HG03103 (cell line): ENCODE results near the gene CAMTA1.

Experiments
- ATAC-seq: cut with Tn5 transposase; IDR thresholded peaks from one replicate; pipeline ENCODE4 v1.9.1; 2021; ENCODE audit warnings: low read depth; ENCODE audit not compliant: unreplicated experiment

Gene CAMTA1

GRCh38 chr1:7344299-7344698 is 559.0 kb downstream of the CAMTA1 start:
- no peak for ATAC-seq

- no peak for ATAC-seq
Measured at GRCh38 chr1:7345516-7345915, 560.3 kb downstream of the CAMTA1 start.

DNA sequence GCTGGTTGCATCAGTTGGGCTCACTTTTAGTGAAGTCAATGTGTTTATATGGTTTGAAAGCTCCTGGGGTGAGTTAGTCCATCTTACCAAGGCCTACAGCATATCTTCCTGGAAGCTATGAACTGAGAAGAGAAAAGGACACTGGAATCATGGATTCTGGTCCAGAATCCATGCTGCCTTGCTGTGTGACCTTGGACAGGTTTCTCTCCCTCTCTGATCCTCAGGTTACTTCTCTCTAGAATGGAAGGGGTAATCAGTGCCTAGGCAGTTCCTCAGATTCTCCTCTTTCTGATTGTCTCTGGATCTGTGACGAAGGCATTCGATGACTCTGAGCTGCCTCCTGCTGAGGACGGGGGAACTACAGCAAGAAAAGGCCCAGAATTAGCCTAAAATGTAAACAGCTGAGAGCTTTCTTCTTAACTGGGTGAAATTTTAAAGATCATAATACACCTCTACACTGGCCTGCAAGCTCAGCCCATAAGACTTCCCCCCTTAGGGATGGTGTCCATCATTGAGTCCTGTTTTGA is 560.9 kb downstream of the CAMTA1 start:
- no peak for ATAC-seq

DNA sequence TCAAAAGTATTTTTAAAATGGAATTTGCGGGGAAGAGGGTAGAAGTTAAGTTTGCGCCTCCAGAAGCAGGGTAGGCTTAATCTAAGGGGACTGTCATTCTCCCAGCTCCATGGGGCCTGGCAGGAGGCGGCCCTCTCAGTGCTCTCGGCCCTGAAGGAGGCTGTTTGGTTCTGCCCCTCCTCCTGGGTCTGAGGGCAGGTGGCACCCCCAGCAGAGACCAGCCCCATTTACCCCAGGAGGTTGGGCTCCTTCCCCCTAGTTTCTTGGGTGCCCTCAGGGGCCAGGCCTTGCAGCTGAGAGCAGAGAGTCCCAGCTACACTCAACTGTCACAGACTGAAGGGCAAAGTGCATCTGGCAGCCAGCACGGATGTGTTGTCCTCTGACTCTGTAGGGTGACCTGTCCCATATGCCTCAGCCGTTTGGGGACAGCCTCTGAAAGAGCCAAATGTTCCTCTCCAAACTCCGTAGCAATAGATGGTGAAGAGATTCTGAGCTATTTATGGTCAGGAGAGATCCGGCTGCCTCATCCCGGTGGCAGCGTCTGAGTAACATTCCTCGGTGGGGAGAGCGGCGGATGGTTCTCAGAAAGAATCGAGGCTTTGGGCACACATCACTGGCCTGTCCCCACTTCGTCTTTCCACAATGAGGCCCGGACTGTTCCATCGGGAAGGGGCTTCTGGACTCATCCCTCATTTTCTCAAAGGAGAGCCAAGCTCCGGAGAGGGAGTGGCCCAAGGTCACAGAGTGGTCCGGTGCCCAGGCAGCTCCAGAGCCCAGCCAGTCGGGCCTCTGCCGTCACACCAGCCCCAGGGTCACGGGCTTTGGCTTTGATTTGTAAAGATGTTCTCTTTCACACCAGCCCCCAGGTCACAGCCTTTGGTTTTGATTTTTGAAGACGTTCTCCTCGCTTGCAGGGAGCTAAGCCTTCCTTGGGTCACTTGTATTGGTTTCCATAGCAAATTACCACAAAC is 561.6 kb downstream of the CAMTA1 start:
- no peak for ATAC-seq

GRCh38 chr1:7348073-7348472 is 562.8 kb downstream of the CAMTA1 start:
- no peak for ATAC-seq

DNA sequence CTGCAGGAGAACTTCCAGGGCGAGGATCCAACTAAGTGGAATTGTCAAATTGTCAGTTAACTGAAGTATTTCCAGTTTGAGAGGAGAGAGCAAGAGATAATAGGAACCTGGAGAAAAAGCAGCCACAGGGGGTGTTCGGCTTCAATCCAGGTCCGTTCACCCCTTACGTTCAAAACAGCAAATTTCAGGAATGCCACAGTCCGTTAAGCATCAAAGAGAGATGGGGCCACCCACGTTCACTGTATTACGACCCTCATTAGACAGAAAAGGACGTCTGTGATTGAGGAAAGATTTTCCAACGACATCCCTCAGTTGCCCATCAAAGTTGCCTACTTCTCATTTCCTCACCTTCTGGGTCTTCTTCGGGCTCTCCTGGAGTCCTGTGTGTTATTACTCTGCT is 563.3 kb downstream of the CAMTA1 start:
- ATAC-seq, result no peak

- no peak for ATAC-seq
Measured at GRCh38 chr1:7350804-7351203, 565.5 kb downstream of the CAMTA1 start.

GRCh38 chr1:7351649-7352048 is 566.4 kb downstream of the CAMTA1 start:
- ATAC-seq, result no peak

DNA sequence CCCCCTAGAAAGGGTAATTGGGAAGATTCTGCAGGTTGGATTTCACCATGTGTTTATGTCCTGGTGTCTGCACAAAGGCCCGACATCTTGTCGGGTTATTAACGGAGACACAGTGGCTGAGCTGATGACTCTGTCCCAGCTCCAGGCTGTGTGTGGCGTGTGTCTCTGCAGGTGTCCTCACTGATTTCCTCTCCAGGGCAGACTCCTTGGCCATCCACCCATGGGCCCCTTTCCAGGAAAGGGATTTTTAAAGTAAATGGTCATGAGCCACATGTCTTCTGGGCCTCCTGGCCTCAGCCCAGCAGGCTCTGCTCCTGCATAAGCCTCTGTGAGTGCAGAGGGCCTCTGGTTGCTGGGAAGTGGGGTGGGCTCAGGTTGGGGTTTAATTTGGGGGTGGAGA is 567.1 kb downstream of the CAMTA1 start:
- no peak for ATAC-seq

DNA sequence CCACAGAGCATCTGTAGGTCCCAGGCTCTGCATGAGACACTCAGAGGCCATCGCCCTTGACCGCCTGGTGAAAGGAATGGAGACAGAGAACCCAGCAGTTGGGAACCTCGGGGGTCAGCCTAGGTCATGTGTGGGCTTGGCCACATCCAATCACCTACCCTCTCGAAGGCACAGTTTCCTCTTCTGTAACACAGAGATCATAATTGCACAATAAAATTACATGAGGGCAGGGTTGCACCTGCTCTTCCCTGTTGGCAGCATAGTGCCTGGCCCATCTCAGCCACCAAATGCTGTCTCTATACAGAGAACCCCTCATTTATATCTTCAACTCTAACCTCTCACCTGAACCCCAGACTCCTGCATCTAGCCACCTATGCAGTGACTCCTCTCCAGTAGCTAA is 567.7 kb downstream of the CAMTA1 start:
- ATAC-seq, result no peak

DNA sequence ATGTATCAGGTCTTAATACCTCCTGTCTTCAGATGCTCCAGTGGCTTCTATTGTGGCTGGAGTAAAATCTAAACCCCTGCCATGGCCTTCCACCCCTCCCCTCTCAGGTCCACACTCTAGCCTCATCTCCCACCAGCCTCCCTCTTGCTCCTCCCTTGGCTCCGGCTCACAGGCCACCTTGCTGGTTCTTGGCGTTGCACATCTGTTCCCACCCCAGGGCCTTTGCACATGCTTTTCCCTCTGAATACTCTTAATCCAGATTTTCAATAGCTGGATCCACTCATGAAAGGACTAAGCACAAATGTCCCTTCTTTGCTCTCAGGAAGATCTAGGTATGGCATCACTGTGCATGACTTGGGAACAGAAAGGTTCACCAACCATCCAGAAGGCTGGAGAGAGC is 570.4 kb downstream of the CAMTA1 start:
- ATAC-seq, result no peak

DNA sequence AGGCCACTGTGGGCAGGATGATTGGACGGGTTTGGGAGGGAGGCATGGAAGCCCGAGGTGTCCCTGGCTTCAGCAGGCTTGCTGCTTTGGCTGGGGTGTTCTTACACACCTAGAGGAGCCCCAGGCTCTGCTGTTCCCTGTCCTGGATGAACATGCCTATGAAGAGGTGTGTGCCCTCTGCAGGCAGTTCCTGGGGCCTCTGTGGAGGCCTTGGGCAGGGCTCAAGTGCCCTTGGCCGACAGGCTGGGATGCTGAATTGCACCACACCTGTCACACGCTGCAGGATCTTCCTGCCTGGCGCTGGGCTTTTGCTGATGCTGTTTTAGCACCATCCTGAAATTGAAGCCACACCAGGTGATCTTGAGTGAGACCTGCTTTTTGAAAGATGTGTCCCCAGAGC is 570.8 kb downstream of the CAMTA1 start:
- ATAC-seq, result no peak

- ATAC-seq, result no peak
Measured at GRCh38 chr1:7358425-7358824, 573.2 kb downstream of the CAMTA1 start.

- no peak for ATAC-seq
Measured at GRCh38 chr1:7360526-7360925, 575.3 kb downstream of the CAMTA1 start.

- ATAC-seq, result no peak
Measured at GRCh38 chr1:7362947-7363346, 577.7 kb downstream of the CAMTA1 start.

GRCh38 chr1:7363450-7363849 is 578.2 kb downstream of the CAMTA1 start:
- ATAC-seq, result no peak

DNA sequence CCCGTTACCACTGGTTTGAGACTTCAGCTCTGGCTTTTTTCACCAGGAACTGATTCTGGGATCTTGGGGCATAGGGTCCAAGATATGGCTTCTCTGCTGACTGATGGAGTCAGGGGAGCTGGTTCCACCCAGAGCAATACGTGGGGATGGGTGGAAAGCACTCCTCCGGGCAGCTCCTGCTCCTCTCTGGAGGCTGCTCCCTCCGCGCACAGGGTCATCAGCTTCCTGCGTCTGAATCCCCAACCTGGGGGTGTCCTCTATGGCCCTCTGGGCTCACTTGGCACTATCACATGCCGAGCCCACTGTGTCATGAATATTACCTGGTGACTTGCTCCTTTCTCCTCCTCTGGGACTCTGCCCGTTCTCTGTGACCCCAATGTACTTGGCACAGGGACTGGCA is 580.5 kb downstream of the CAMTA1 start:
- ATAC-seq, result no peak

GRCh38 chr1:7366286-7366954 is 581.2 kb downstream of the CAMTA1 start:
- no peak for ATAC-seq

DNA sequence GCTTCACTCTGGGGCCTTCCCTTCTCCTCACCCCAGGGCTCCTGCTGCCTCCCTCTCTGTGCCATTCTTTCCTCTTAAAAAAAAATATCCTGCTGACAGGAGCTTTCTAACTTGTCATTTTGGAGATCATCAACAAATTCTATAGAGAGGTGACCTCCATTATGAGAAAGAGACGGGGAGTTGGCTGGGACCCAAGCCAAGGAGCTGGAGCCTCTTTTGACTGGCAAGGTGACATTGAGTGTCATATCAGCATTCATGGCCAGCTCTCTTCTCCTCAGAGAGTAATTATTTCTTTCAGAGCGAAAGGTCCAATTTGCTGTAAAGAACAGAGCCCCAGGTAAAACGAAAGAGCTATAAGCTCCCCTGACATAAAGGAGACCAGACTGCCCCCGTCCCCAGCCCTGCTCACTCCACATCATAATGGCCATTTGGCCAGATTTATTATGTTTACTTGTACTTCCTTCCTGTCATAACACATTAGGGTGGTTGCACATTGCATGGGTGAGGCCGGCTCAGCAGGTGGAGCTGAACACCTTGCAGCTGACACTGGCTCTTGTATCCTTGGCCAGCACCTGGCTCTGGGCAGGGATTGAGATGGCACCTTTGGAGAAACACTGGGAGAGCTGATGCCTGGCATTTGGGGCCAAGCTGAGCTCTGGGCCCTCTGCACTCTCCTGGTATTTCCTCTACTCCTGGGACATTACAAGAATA is 581.9 kb downstream of the CAMTA1 start:
- ATAC-seq, result no peak

DNA sequence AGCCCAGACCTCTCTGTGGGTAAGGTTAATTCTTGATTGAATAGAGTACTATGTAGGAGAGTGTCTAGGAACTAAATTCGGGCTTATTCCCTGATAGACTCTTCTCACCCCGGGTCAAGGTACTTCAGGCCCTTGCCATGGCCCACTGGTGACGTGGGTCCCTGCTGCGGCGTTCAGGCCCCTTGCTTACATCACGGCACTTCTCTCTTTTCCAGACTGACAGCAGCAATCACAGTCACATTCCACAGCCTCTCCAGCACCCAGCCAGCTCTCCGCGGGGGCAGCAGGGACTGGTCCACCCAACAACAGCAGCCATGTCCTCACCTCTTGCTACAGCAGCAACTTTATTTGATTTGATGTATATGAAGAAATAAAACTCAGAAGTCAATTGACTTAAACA is 584.6 kb downstream of the CAMTA1 start:
- no peak for ATAC-seq

DNA sequence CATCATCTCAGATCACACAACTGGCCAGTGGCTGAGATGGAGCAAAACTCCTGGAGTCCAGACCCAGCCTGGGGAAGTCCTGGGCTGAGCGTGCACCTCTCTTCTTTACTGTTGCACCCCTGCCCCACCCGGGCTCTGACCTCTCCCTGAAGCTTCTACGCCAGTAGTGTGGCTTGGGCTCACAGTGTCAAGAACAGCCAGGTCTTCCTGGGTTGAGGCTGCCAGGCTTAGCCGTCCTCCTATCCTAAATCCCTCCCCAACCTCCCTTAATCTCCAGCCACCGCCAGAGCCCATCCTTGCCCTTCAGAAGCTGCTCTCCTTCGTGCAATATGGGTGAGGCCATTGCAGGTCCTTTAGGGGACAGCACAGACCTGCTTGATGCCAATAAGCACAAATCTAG is 586.7 kb downstream of the CAMTA1 start:
- no peak for ATAC-seq
